Esophagus muscularis mucosa (tissue), 4 donors: ENCODE data around the gene MOB2. TPM values are rescaled to one million over a fixed set of nuclear protein-coding genes. Genes with fewer than 3 reads are reported as not detected.

Experiments used
- DNase-seq: peaks from one replicate; pipeline ENCODE4 v3.0.0-alpha.2; 2017; ENCODE audit errors: extremely low spot score
- H3K27ac ChIP-seq, 4 donors: fragments of 200-600 bp; sonication (generic); replicated peaks in 1 of 4; 1 replicate in 3 of 4; 2 replicates in 1 of 4; pipeline ENCODE4 v1.5.1; 2016 to 2019; ENCODE audit warnings: mild to moderate bottlenecking in 1 of 4
- H3K27me3 ChIP-seq, 4 donors: fragments of 200-600 bp; sonication (generic); one replicate each; pipeline versions ENCODE4 v1.5.1 to v1.6.0; 2016 to 2019
- H3K36me3 ChIP-seq, 4 donors: fragments of 200-600 bp; sonication (generic); one replicate each; pipeline ENCODE4 v1.5.1; 2016 to 2019
- H3K4me1 ChIP-seq, 4 donors: fragments of 200-600 bp; sonication (generic); one replicate each; pipeline ENCODE4 v1.5.1; 2016 to 2019
- H3K4me3 ChIP-seq, 4 donors: fragments of 200-600 bp; sonication (generic); 1 replicate in 2 of 4; 2 replicates in 2 of 4; pipeline ENCODE4 v1.5.1; 2016 to 2019; ENCODE audit warnings: mild to moderate bottlenecking in 4 of 4, moderate library complexity in 1 of 4
- H3K9me3 ChIP-seq, 4 donors: fragments of 200-600 bp; sonication (generic); 1 replicate in 3 of 4; 2 replicates in 1 of 4; pipeline ENCODE4 v1.5.1; 2016 to 2019
- CTCF ChIP-seq, 3 experiments: fragments of 200-600 bp in 2 of 3; fragments of 450-650 bp in 1 of 3; sonication (generic) in 2 of 3; IDR thresholded peaks; one replicate each; pipeline ENCODE4 v1.5.1; 2017 to 2019; ENCODE audit warnings: antibody characterized with exemption in 3 of 3, mild to moderate bottlenecking in 2 of 3, moderate library complexity in 1 of 3
- EP300 ChIP-seq: sonication (generic); formaldehyde crosslinking; IDR thresholded peaks from one replicate; pipeline ENCODE4 v1.6.1; 2017; ENCODE audit warnings: antibody characterized with exemption
- POLR2A ChIP-seq: fragments of 450-650 bp; IDR thresholded peaks from one replicate; pipeline ENCODE4 v1.6.1; 2017; ENCODE audit warnings: antibody characterized with exemption, moderate library complexity, mild to moderate bottlenecking, low read depth
- POLR2AphosphoS5 ChIP-seq, 2 donors: sonication (generic); formaldehyde crosslinking; IDR thresholded peaks; one replicate each; pipeline ENCODE4 v1.6.1; 2017; ENCODE audit warnings: antibody characterized with exemption in 2 of 2
- WGBS: methylation state at CpG from one replicate; pipeline ENCODE4 v1.1.5; 2018; 5-methylcytosine and 5-hydroxymethylcytosine counted together
- intact Hi-C: fragments of 100-400 bp; cut with DNase I; formaldehyde crosslinking; loops from one replicate; pipeline ENCODE4 v1.15.1; 2023
- total RNA-seq, 4 donors: library from RNA; depleted of rRNA; stranded (reverse); fragments of >200 nt; gene quantifications; one replicate each; pipeline versions ENCODE4 v1.1.0 to v1.2.1, GENCODE V29; 2016

MOB2 gene
- total RNA-seq, 4 donors from 2014 or later = 66.6 to 115 (median 89.5) TPM

- peak overlapping the region; percentile 20 to 46 (median 38) for H3K4me3 ChIP-seq
Measured at GRCh38 chr11:1458340-1459218, 28.0 kb downstream of the MOB2 start.

GRCh38 chr11:1457856-1458255 lies 28.7 kb downstream of the MOB2 start:
- Histone ChIP-seq H3K27ac (peak overlapping the region; percentile 88 to 90 (median 90)), H3K27me3 (no peaks in the 10 kb centered on the region), H3K36me3 (peaks cover 0 to 10% (median 5%) of the 10 kb centered on the region in 4 donors), H3K4me1 (peaks cover 13 to 70% (median 59%) of the 10 kb centered on the region in 4 donors), H3K4me3 (no peak overlapping the region), H3K9me3 (no peaks in the 10 kb centered on the region)
- intact Hi-C loops = no loop called here
- TF ChIP-seq CTCF (IDR thresholded peaks at IDR 0.05) (no peak), EP300 (no peak), POLR2A (no peak), POLR2AphosphoS5 (IDR thresholded peaks at IDR 0.05) (no peak)
- 92% methylated on average over 2 of the region's 18 CpGs for WGBS
- DNase-seq = no peak

More at GRCh38 chr11:1458340-1459218, 28.0 kb downstream of the MOB2 start:
- peak; percentile 93 for DNase-seq
- 28% methylated on average over 8 of the region's 18 CpGs for WGBS
- Histone ChIP-seq H3K27ac (peak overlapping the region; percentile 88 to 90 (median 90)), H3K9me3 (no peaks in the 10 kb centered on the region), H3K36me3 (peaks cover 0 to 14% (median 10%) of the 10 kb centered on the region in 4 donors), H3K4me1 (peaks cover 7 to 63% (median 52%) of the 10 kb centered on the region in 4 donors), H3K27me3 (no peaks in the 10 kb centered on the region)
- TF ChIP-seq POLR2A = no peak
- TF ChIP-seq CTCF (IDR thresholded peaks at IDR 0.05) = peak; percentile 26 to 47 (median 40)
- peak; percentile 30 to 66 for TF ChIP-seq POLR2AphosphoS5 (IDR thresholded peaks at IDR 0.05)
- no peak for TF ChIP-seq EP300
- intact Hi-C loops = no loop called here

- intact Hi-C loops = no loop called here
Measured at GRCh38 chr11:1457326-1457680, 29.3 kb downstream of the MOB2 start.

GRCh38 chr11:1456596-1457325 lies 29.8 kb downstream of the MOB2 start:
- Histone ChIP-seq H3K4me1 (peaks cover 16 to 69% (median 56%) of the 10 kb centered on the region in 4 donors), H3K9me3 (no peaks in the 10 kb centered on the region), H3K4me3 (no peak overlapping the region), H3K36me3 (peaks cover 0 to 6% (median 0%) of the 10 kb centered on the region in 4 donors), H3K27ac (no peak overlapping the region), H3K27me3 (no peaks in the 10 kb centered on the region)
- 90% methylated on average over 4 of the region's 44 CpGs for WGBS
- intact Hi-C loops = no loop called here
- DNase-seq = no peak
- TF ChIP-seq POLR2A = no peak
- no peak for TF ChIP-seq CTCF (IDR thresholded peaks at IDR 0.05)
- no peak for TF ChIP-seq POLR2AphosphoS5 (IDR thresholded peaks at IDR 0.05)
- no peak for TF ChIP-seq EP300

More at GRCh38 chr11:1457326-1457680, 29.3 kb downstream of the MOB2 start:
- peaks cover 16 to 73% (median 61%) of the 10 kb centered on the region in 4 donors for H3K4me1 ChIP-seq
- TF ChIP-seq POLR2AphosphoS5 (IDR thresholded peaks at IDR 0.05) (no peak), CTCF (IDR thresholded peaks at IDR 0.05) (no peak), POLR2A (no peak), EP300 (no peak)
- H3K4me3 ChIP-seq = no peak overlapping the region
- H3K9me3 ChIP-seq = no peaks in the 10 kb centered on the region
- peaks cover 0 to 6% (median under 1%) of the 10 kb centered on the region in 4 donors for H3K36me3 ChIP-seq
- DNase-seq = no peak
- no peaks in the 10 kb centered on the region for H3K27me3 ChIP-seq
- WGBS = 91% methylated on average over 8 of the region's 13 CpGs
- no peak overlapping the region for H3K27ac ChIP-seq
